ENCODE results near the gene MCM3AP. TPM values are rescaled to one million over a fixed set of nuclear protein-coding genes. Genes with fewer than 3 reads are reported as not detected.

The MCM3AP gene
- total and polyA plus RNA-seq, 9 of the 15 experiments (the other 6 are each of a cell fraction or from before 2014, with no cell fraction given) = 6.5 to 179 (median 69.6) TPM

DNA sequence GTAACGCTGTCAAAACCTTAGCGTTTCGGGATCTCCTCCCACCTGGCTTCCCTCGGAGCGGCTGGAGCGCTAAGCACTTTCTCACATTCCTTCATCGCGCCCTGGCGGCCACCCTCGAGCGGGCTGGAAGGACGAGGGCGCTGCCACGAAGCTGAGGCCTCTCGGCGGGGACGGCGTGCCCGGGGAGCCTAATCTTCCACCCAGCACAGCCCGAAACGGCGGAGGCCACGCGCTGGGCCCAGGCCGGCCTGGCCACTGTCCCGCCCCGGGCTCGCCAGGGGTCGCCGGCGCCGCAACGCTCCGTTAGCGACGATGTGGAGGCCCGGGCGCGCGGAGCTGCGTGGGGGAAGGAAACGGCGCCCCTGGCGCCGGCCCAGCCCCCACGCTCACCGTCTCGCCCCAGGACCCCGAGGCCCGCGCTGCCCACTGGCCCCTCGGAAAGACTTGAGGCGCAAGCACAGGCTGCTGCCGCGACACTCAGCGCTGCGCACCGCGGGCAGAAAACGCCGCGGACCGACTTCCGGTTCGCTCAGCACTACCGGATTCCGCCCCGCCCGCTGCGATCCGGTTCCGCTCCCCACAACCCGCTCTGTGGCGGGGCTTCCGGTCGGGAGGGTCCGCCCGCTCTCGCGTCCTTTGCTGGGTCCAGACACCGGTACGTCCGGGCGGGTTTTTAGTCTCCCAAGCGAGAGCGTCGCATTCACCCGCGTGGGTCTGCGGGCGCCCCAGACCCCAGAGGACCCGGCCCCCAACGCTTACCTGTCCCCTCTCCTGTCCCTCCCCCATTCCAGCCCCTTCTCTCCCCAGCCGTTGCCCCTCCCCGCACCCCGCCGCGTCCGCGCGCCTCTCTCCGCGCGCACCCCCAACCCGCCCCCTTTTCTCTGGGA, 593 bp upstream of the MCM3AP start, which contains the start of gene YBEY (continued):
- TF ChIP-seq, protein P1, sequence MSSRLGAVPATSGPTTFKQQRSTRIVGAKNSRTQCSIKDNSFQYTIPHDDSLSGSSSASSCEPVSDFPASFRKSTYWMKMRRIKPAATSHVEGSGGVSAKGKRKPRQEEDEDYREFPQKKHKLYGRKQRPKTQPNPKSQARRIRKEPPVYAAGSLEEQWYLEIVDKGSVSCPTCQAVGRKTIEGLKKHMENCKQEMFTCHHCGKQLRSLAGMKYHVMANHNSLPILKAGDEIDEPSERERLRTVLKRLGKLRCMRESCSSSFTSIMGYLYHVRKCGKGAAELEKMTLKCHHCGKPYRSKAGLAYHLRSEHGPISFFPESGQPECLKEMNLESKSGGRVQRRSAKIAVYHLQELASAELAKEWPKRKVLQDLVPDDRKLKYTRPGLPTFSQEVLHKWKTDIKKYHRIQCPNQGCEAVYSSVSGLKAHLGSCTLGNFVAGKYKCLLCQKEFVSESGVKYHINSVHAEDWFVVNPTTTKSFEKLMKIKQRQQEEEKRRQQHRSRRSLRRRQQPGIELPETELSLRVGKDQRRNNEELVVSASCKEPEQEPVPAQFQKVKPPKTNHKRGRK (tag; IDR thresholded peaks at IDR 0.05) = no peak
- TF ChIP-seq, protein P2, sequence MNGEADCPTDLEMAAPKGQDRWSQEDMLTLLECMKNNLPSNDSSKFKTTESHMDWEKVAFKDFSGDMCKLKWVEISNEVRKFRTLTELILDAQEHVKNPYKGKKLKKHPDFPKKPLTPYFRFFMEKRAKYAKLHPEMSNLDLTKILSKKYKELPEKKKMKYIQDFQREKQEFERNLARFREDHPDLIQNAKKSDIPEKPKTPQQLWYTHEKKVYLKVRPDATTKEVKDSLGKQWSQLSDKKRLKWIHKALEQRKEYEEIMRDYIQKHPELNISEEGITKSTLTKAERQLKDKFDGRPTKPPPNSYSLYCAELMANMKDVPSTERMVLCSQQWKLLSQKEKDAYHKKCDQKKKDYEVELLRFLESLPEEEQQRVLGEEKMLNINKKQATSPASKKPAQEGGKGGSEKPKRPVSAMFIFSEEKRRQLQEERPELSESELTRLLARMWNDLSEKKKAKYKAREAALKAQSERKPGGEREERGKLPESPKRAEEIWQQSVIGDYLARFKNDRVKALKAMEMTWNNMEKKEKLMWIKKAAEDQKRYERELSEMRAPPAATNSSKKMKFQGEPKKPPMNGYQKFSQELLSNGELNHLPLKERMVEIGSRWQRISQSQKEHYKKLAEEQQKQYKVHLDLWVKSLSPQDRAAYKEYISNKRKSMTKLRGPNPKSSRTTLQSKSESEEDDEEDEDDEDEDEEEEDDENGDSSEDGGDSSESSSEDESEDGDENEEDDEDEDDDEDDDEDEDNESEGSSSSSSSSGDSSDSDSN (IDR thresholded peaks at IDR 0.05; ENCODE audit: borderline replicate concordance in 1 of 2, low read depth in 2 of 2, low read length in 2 of 2) = peak; percentile 89 to 98
- TF ChIP-seq NCOR1 (IDR thresholded peaks at IDR 0.05) = no peak; the same call in 1 of the 2 replicates
- TF ChIP-seq XRCC4 (IDR thresholded peaks at IDR 0.05; ENCODE audit: extremely low read depth, insufficient read depth, insufficient read length) = no peak
- TF ChIP-seq HDAC6 (IDR thresholded peaks at IDR 0.05; ENCODE audit: low read depth, low read length) = no peak
- no peak for TF ChIP-seq MAFF (IDR thresholded peaks at IDR 0.05; ENCODE audit: low read length)
- no peak for TF ChIP-seq SP2 (IDR thresholded peaks at IDR 0.05; ENCODE audit: extremely low read depth, low read depth, low read length, poor library complexity, severe bottlenecking)
- no peak for TF ChIP-seq ZNF589 (CRISPR knock-in tag; IDR thresholded peaks at IDR 0.05; ENCODE audit: low read depth)
- peak; percentile 82 for TF ChIP-seq CREM (IDR thresholded peaks at IDR 0.05; ENCODE audit: low read depth)
- no peak for TF ChIP-seq PHB (CRISPR knock-in tag; IDR thresholded peaks at IDR 0.05)
- peak; percentile 73; the same call in 1 of the 2 replicates for TF ChIP-seq FOXJ2 (tag; IDR thresholded peaks at IDR 0.05)
- peak; percentile 83 for TF ChIP-seq POLR2AphosphoS5 (IDR thresholded peaks at IDR 0.05; ENCODE audit: control insufficient read depth, insufficient read depth, low read depth, low read length)
- TF ChIP-seq BDP1 (IDR thresholded peaks at IDR 0.05; ENCODE audit: insufficient read depth, insufficient read length) = no peak
- peak; percentile 94 for TF ChIP-seq POLR2B (IDR thresholded peaks at IDR 0.05; ENCODE audit: low read depth, partially characterized antibody)

Data from K562 (cell line).